HG03159 (cell line): Measurements from ENCODE around the gene MAP1B.
"Not testable (repeated sequence)": the region's sequence is repeated elsewhere in the genome, so short reads cannot be mapped to it uniquely, and the experiment has no call there.

Experiments
- ATAC-seq: cut with Tn5 transposase; IDR thresholded peaks from one replicate; pipeline ENCODE4 v1.9.1; 2021; ENCODE audit warnings: mild to moderate bottlenecking, moderate library complexity; ENCODE audit not compliant: unreplicated experiment

The MAP1B gene

DNA sequence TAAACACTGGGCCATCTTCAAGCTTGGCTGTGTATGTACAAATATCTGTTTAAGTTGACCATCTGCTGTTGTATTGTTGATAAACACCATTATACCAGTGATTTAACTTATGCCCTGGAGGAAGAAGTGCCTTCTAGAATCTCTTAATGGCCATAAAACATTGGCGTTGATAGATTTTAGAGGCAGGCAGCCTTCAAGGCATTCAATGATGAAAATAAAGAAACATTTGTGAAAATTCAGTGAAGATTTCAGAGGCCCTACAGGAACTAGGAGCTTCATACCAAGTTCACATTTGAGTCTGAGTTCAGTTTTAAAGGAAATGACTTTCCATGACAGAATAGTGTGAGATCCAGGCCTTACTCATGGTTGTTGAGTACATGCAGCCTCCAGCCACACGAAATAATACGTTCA lies 52.2 kb downstream of the MAP1B start:
- no peak for ATAC-seq

DNA sequence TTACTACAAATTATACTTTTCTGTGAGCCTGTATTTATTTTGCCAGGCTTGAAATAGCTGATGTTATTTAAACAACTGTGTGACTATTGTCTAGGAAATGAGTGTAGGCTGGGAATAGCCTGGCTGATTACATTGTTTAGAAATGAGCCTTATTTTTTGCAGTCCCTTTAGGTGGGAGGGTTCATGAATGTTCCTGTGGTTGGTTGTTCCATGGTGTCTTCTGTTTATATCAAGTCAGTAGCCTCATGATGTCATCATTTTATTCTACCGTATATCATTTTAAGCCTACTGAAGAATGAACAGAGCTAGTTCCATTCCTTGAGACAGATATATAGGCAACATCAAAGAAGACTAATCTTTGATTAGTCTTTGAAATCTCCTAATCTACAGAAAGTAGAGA lies 53.1 kb downstream of the MAP1B start:
- ATAC-seq, result no peak

- no peak for ATAC-seq
These were observed 53.7 kb downstream of the MAP1B start for GRCh38 chr5:72160959-72161358.

- no peak for ATAC-seq
These were observed 54.7 kb downstream of the MAP1B start for GRCh38 chr5:72161951-72162350.

DNA sequence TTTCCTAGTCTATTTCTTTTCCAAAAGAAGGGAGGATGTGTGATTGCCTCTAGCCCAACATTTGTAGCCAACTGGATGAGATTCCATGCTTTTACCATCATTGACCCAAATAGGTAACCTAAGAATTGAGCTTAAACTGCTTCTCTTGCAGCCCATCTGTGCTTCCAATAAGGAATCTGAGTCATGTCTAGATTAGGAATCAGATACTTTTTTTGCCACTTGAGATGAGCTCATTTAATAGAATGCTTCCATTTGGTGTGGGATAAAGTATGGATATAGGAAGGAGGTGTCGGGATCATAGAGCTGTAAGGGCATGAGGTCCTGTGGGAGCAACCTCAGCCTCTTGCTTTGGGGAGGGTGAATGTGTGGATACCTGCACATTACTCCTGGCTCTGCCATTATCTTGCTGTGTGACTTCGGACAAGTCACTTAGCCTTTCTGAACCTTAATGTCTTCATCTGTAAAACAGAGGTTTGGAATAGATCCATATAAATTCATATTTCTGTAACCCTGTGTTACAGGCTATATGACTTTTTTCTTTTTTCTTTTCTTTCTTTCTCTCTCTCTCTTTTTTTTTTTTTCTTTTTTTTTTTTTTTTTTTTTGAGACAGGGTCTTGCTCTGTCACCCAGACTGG lies 56.2 kb downstream of the MAP1B start:
- no peak for ATAC-seq

- no peak for ATAC-seq
These were observed 59.0 kb downstream of the MAP1B start for GRCh38 chr5:72166070-72166979.

DNA sequence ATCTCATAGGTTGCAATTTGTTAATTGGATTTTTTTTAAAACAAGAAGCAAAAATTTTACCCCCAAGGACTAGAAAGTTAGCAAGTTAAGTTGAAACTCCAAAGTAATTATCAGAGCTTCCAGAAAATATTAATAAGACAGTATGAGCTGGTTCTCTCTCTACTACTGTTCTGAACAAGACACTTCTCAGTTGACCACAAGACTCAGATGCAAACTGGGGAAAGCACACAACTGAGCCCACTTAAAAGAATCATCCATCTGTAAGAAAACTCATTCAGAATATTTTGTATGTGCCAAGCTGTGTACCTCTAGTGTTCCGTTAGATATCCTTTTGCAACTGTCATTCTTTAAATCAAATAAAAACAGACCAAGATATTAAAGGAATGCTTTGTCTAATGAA lies 60.0 kb downstream of the MAP1B start:
- no peak for ATAC-seq

GRCh38 chr5:72167804-72168203 lies 60.5 kb downstream of the MAP1B start:
- ATAC-seq, result no peak

GRCh38 chr5:72170101-72170500 lies 62.8 kb downstream of the MAP1B start:
- ATAC-seq, result no peak

DNA sequence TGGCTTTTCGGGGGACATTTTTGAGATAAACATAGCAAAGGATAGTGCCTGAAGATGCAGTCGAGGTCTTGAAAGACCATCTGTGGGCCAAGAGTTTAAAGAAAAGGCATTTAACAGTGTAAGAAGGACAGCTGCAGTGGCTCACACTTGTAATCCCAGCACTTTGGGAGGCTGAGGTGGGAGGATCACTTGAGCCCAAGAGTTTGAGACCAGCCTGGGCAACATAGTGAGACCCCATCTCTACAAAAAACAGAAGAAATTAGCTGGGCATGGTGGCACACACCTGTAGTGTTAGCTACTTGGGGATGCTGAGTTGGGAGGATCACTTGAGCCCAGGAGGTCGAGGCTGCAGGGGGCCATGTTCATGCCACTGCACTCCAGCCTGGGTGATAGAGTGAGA lies 63.9 kb downstream of the MAP1B start:
- ATAC-seq, result not testable (repeated sequence)

DNA sequence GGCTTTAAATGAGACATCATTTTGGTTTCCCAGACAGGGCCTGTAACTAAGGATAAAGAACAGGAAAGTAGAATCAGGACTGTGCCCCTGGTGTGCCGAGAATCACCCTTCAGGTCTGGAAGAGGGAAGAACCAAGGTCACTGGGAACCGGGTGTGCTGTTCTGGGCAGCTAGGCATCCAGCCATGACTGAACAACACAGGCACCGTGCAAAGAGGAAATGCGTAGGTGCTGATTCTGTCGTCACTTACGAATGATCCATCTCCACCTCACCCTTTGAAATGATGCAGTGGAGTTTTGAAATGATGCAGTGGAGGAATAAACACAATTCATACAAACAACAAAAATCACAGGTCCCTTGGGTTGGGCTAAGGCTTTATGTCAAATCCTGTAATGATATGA lies 64.4 kb downstream of the MAP1B start:
- ATAC-seq, result no peak

- no peak for ATAC-seq
These were observed 65.5 kb downstream of the MAP1B start for GRCh38 chr5:72172786-72173185.

GRCh38 chr5:72177538-72177937 lies 70.3 kb downstream of the MAP1B start:
- peak; percentile 77 for ATAC-seq

DNA sequence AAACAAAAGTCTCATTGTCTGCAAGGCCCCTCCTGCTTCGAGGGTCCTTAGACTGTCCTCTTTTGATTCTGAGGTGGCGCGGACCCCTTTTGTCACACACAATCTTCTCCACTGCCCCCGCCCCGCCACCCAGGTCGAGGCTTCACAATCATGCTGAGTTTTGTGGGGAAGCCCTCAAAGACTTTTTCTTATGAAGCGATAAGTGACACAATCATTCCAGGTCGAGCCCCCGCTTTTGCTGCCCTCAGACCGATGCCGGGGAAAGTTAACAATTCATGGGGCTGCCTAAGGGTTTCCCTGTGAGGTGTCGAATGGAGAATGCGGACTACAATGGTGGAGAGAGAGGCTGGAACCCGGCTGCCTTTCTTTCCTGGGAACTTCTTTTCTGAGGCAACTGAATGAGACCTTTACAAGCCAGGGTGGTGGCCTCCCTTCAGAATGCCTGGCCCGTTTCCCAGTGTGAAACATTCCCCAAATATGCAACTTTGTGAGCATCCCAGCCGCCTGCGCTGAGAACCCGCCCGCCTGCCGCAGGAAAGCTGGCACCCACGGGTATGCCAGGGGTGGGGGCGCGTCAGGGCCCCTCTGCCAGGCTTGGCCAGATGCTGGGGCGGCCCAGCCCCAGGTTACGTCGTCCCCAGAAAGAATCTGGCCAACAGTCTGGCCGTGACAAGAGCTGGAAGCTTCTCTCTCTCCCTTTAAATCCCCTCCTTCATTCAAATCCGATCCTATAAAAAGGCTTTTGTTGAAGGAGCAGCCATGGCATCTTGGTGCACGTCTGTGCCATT lies 71.9 kb downstream of the MAP1B start:
- no peak for ATAC-seq

DNA sequence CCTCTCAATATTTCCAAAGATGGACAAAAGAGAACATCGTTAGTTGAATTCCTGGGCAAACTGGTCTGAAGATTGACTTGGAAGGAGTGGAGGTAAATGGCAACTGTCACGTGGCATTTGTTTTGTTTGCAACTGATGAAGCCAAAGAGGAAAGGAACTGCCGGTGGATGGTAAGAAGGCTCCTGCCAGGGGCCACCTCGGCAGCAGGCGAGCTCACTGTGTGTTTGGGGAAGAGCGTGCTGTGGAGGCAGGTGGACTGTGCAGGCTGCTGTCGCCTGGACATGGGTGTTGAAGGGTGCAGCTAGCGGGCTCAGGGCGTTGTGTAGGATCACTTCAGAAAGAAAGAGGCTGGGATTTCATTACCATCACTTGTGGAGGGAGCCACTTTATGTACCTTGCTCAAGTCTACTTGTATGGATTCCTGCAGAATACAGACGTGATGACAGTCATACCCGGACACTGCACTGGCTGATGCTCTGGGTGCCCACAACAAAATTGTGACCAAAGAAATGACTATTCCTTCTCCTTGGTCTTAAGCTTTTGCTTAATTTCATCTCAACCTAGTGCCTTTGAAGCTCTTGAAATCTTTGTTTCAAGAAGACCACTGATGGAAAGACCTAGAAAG lies 72.7 kb downstream of the MAP1B start:
- no peak for ATAC-seq

GRCh38 chr5:72180925-72181324 lies 73.7 kb downstream of the MAP1B start:
- ATAC-seq, result no peak

- ATAC-seq, result no peak
These were observed 75.4 kb downstream of the MAP1B start for GRCh38 chr5:72182686-72183085.

GRCh38 chr5:72183101-72183520 lies 75.8 kb downstream of the MAP1B start:
- ATAC-seq, result no peak

- no peak for ATAC-seq
These were observed 77.1 kb downstream of the MAP1B start for GRCh38 chr5:72184408-72184807.

DNA sequence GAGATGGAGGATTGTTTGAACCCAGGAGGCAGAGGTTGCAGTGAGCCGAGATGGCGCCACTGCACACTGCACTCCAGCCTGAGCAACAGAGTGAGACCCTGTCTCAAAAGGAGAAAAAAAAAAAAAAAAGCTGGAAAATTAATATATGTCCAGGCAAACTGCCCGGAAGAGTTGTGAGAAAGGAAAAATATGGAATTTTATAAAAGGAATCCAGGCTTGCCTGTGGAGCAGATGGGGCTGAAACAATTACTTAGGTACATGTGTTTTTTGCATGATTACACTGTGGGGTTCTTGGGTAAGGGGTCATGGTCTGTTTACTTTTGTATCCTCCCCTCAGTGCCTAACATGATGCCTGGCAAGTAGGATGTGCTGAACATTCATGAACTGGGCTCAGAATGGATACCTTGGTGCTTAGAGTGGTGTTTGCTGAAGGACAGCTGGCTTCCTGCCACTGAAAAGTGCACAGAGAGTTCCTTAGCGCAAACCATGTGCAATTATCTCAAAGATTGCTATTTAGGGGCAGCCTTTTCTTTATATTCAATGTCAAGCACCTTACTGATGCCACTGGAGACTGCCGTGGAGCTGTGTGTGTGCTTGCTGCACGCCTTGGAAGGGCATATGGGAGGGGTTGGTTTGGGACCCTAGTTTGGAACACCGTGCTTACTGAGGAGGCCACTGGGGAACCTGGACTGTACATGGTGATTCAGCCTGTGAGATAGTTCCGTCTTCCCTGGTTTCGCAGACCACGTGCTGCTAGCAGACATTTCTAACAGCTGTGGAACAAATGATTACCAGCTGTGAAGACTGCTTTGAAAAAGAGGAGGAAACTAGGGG lies 78.4 kb downstream of the MAP1B start:
- ATAC-seq, result no peak
